LNCAP (cell line): ENCODE data around the gene PSMG4.

Experiments used
- CTCF ChIP-seq: fragments of 450-650 bp; IDR thresholded peaks from 2 replicates; pipeline ENCODE4 v1.5.1; 2017; ENCODE audit warnings: mild to moderate bottlenecking

PSMG4 gene

GRCh38 chr6:3283241-3283640 lies 24.5 kb downstream of the PSMG4 start:
- no peak for TF ChIP-seq CTCF

GRCh38 chr6:3283641-3284435 lies 25.1 kb downstream of the PSMG4 start:
- no peak for TF ChIP-seq CTCF

- TF ChIP-seq CTCF, result no peak
These were observed 25.7 kb downstream of the PSMG4 start for GRCh38 chr6:3284436-3284876.

- no peak for TF ChIP-seq CTCF
These were observed 26.4 kb downstream of the PSMG4 start for GRCh38 chr6:3285049-3285639.

GRCh38 chr6:3285732-3286131 lies 27.0 kb downstream of the PSMG4 start:
- TF ChIP-seq CTCF, result no peak

- no peak for TF ChIP-seq CTCF
These were observed 28.0 kb downstream of the PSMG4 start for GRCh38 chr6:3286641-3287171.

- no peak for TF ChIP-seq CTCF
These were observed 28.6 kb downstream of the PSMG4 start for GRCh38 chr6:3287308-3287707.
